WTC11 (cell line): Measurements from ENCODE around the gene PCDHA1. TPM values are rescaled to one million over a fixed set of nuclear protein-coding genes. Genes with fewer than 3 reads are reported as not detected.

Experiments used
- ATAC-seq: fragments of 200-7000 bp; cut with Tn5 transposase; 2 replicates; pipeline ENCODE4 v1.10.0; 2021; ENCODE audit warnings: mild to moderate bottlenecking, moderate library complexity
- CTCF ChIA-PET: fragments of 300-600 bp; sonication (Branson Sonifier 250); formaldehyde crosslinking; loops from one replicate; lab custom pipeline; 2021; ENCODE audit warnings: antibody characterized with exemption; lab: Charles Lee
- POLR2A ChIA-PET: fragments of 350-600 bp; sonication (Branson Sonifier 250); formaldehyde crosslinking; loops from one replicate; lab custom pipeline; 2021; ENCODE audit warnings: antibody characterized with exemption; lab: Charles Lee
- DNase-seq: peaks from one replicate; pipeline ENCODE4 v3.0.0; 2021; ENCODE audit warnings: low spot score
- H3K27ac Mint-ChIP-seq: 2 replicates; pipeline ENCODE4 v1.8.0; 2021; ENCODE audit warnings: mixed read lengths
- H3K27me3 Mint-ChIP-seq: 2 replicates; pipeline ENCODE4 v1.8.0; 2021; ENCODE audit warnings: low read depth, mild to moderate bottlenecking, moderate library complexity, mixed read lengths
- H3K36me3 Mint-ChIP-seq: 2 replicates; pipeline ENCODE4 v1.8.0; 2021; ENCODE audit warnings: mixed read lengths
- H3K4me1 Mint-ChIP-seq: 2 replicates; pipeline ENCODE4 v1.8.0; 2022; ENCODE audit warnings: mixed read lengths
- H3K4me3 Mint-ChIP-seq: 2 replicates; pipeline ENCODE4 v1.8.0; 2021; ENCODE audit warnings: mild to moderate bottlenecking, moderate library complexity, mixed read lengths
- H3K9me3 Mint-ChIP-seq: 2 replicates; pipeline ENCODE4 v1.8.0; 2021; ENCODE audit warnings: mixed read lengths
- AR ChIP-seq: fragments of 250-450 bp; sonication (Bioruptor Pico); IDR thresholded peaks from 2 replicates; pipeline ENCODE4 v1.9.0; 2021; ENCODE audit warnings: mild to moderate bottlenecking
- ATF6 ChIP-seq: sonication (generic); formaldehyde crosslinking; IDR thresholded peaks from 2 replicates; pipeline ENCODE4 v1.8.1; 2023; ENCODE audit warnings: mild to moderate bottlenecking, missing genetic modification reagents
- E2F5 ChIP-seq: sonication (generic); formaldehyde crosslinking; IDR thresholded peaks from 2 replicates; pipeline ENCODE4 v1.8.1; 2022; ENCODE audit warnings: mild to moderate bottlenecking, moderate library complexity, missing genetic modification reagents
- EMX1 ChIP-seq: fragments of 250-450 bp; sonication (Bioruptor Pico); IDR thresholded peaks from 2 replicates; pipeline ENCODE4 v1.8.0; 2021; ENCODE audit warnings: mild to moderate bottlenecking
- GRHL2 ChIP-seq: fragments of 250-450 bp; sonication (Bioruptor Pico); IDR thresholded peaks from 2 replicates; pipeline ENCODE4 v1.8.0; 2022; ENCODE audit warnings: mild to moderate bottlenecking, moderate library complexity; ENCODE audit not compliant: insufficient replicate concordance, severe bottlenecking
- IRF1 ChIP-seq: sonication (generic); formaldehyde crosslinking; IDR thresholded peaks from 2 replicates; pipeline ENCODE4 v1.8.0; 2023; ENCODE audit warnings: missing genetic modification reagents
- KAT7 ChIP-seq: sonication (generic); formaldehyde crosslinking; IDR thresholded peaks from 2 replicates; pipeline ENCODE4 v1.8.1; 2023; ENCODE audit warnings: missing genetic modification reagents, mild to moderate bottlenecking, borderline replicate concordance
- MXD4 ChIP-seq: fragments of 250-450 bp; sonication (Bioruptor Pico); IDR thresholded peaks from 2 replicates; pipeline ENCODE4 v1.8.0; 2021; ENCODE audit warnings: mild to moderate bottlenecking, moderate library complexity, borderline replicate concordance
- RORB ChIP-seq: fragments of 250-450 bp; sonication (Bioruptor Pico); IDR thresholded peaks from 2 replicates; pipeline ENCODE4 v1.9.0; 2021; ENCODE audit warnings: mild to moderate bottlenecking
- STAT6 ChIP-seq: sonication (generic); formaldehyde crosslinking; conservative IDR thresholded peaks from 2 replicates; pipeline ENCODE4 v1.8.1; 2023; ENCODE audit warnings: mild to moderate bottlenecking, low read depth, missing genetic modification reagents, moderate library complexity
- TEAD4 ChIP-seq: sonication (generic); formaldehyde crosslinking; IDR thresholded peaks from 2 replicates; pipeline ENCODE4 v1.8.0; 2022; ENCODE audit warnings: mild to moderate bottlenecking, missing genetic modification reagents
- TP53 ChIP-seq: sonication (generic); formaldehyde crosslinking; IDR thresholded peaks from 2 replicates; pipeline ENCODE4 v1.8.1; 2023; ENCODE audit warnings: mild to moderate bottlenecking, missing genetic modification reagents
- ZNF121 ChIP-seq: sonication (generic); formaldehyde crosslinking; IDR thresholded peaks from 2 replicates; pipeline ENCODE4 v1.8.0; 2023; ENCODE audit warnings: missing genetic modification reagents
- ZNF281 ChIP-seq: sonication (generic); formaldehyde crosslinking; IDR thresholded peaks from 2 replicates; pipeline ENCODE4 v1.8.0; 2023; ENCODE audit warnings: mild to moderate bottlenecking, missing genetic modification reagents
- ZNF425 ChIP-seq: fragments of 250-450 bp; sonication (Bioruptor Pico); conservative IDR thresholded peaks from 2 replicates; pipeline ENCODE4 v1.9.0; 2021; ENCODE audit warnings: mild to moderate bottlenecking
- total RNA-seq: library from RNA; stranded (reverse); gene quantifications from 3 replicates; pipeline ENCODE4 v1.2.3, GENCODE V29; 2021

PCDHA1 gene
- total RNA-seq, 1 experiment from 2014 or later = 2.4 TPM

- peak within 1 kb of the TSS; percentile 30; the same call in 1 of the 2 replicates for H3K4me3 Mint-ChIP-seq
Observed at GRCh38 chr5:140821375-140822280, 35.7 kb downstream of the PCDHA1 start, which contains the start of gene PCDHA5. Gene PCDHA5, plus strand, starts transcription at chr5:140821613.

More at GRCh38 chr5:140821375-140822280, 35.7 kb downstream of the PCDHA1 start, which contains the start of gene PCDHA5:
- no peaks in the 10 kb centered on the region for H3K9me3 Mint-ChIP-seq
- DNase-seq = no peak
- ChIA-PET POLR2A (no interaction called here), CTCF (interaction anchor here (0.8 to 7.4 kb wide), 10 partner anchors 12 to 230 kb away, joined by 3 to 61 read pairs (median 4); partner anchors contain the start of genes PCDHA1, PCDHA10, PCDHA4 and PCDHA8)
- no peak for TF ChIP-seq AR (CRISPR knock-in tag)
- TF ChIP-seq E2F5 = no peak
- no peak for TF ChIP-seq KAT7 (CRISPR knock-in tag)
- TF ChIP-seq ZNF425 (CRISPR knock-in tag) = no peak
- no peak for TF ChIP-seq MXD4 (CRISPR knock-in tag)
- no peak for TF ChIP-seq STAT6 (CRISPR knock-in tag)
- no peak for TF ChIP-seq IRF1 (CRISPR knock-in tag)
- no peak for TF ChIP-seq ZNF281 (CRISPR knock-in tag)
- no peak for TF ChIP-seq GRHL2 (CRISPR knock-in tag)
- TF ChIP-seq ATF6 = no peak
- TF ChIP-seq EMX1 = no peak
- TF ChIP-seq RORB (CRISPR knock-in tag) = no peak
- no peak for TF ChIP-seq ZNF121 (CRISPR knock-in tag)
- no peak for TF ChIP-seq TP53
- TF ChIP-seq TEAD4 (CRISPR knock-in tag) = no peak
- no peaks in the 10 kb centered on the region for H3K4me1 Mint-ChIP-seq
- no peaks in the 10 kb centered on the region for H3K36me3 Mint-ChIP-seq
- H3K27me3 Mint-ChIP-seq = no peaks in the 10 kb centered on the region
- ATAC-seq = no peak
- no peak within 1 kb of the TSS for H3K27ac Mint-ChIP-seq
